ENCODE results near the gene NAA38.

GRCh38 chr17:7825206-7825990 lies 32.0 kb downstream of the NAA38 start:
- TF ChIP-seq POLR2AphosphoS5 (IDR thresholded peaks at IDR 0.05; ENCODE audit: borderline replicate concordance, low read depth, low read length) (no peak), EZH2 (IDR thresholded peaks at IDR 0.05) (no peak), FOXP2 (optimal IDR thresholded peaks at IDR 0.05; ENCODE audit: control extremely low read depth, extremely low read length, insufficient read depth) (no peak)
